ENCODE measurements around the gene GUCA1A.

The GUCA1A gene

GRCh38 chr6:42225419-42225818 lies 52.3 kb downstream of the GUCA1A start:
- Histone ChIP-seq H3K4me3 (no peak overlapping the region), H3K27ac (no peak overlapping the region)

GRCh38 chr6:42226161-42226611 lies 53.0 kb downstream of the GUCA1A start:
- Histone ChIP-seq H3K27ac (peak overlapping the region in 4 of 21 experiments; percentile 34 to 78 (median 44)), H3K4me3 (no peak overlapping the region)

- Histone ChIP-seq H3K4me3 (no peak overlapping the region), H3K27ac (peak overlapping the region in 11 of 21 experiments; percentile 12 to 78 (median 43))
These were observed 53.5 kb downstream of the GUCA1A start for GRCh38 chr6:42226645-42227143.

- H3K27ac ChIP-seq: peak overlapping the region in 14 of 21 experiments; percentile 8 to 78 (median 49)
- H3K4me3 ChIP-seq: no peak overlapping the region
These were observed 54.1 kb downstream of the GUCA1A start for GRCh38 chr6:42227173-42227850.

- Histone ChIP-seq H3K27ac (peak overlapping the region in 2 of 21 experiments; percentile 17 to 64), H3K4me3 (no peak overlapping the region)
These were observed 55.1 kb downstream of the GUCA1A start for GRCh38 chr6:42228305-42228704.

Measured in skin epidermis (tissue), 12 donors.